ENCODE measurements around the gene NDUFB2.
"Not testable (repeated sequence)": the region's sequence is repeated elsewhere in the genome, so short reads cannot be mapped to it uniquely, and the experiment has no call there.

NDUFB2 gene

DNA sequence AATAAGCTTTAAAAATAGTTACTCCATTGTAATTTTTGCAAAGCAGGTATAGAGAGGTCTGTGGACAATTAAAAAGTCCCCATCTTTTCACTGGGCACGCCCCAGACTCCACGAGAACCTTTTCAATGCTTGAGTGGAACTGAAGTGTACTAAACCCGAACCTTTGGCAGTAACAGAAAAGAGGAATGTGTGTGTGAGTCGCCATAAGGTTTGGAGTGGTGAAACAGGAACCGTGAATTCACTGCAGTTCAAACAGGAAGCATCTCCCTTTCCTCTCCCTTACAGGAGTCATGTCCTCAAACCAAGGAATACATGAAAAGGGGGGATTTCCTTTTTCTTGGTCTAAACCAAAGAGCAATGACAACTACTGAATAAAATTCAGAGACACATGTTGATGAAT, 23.2 kb downstream of the NDUFB2 start:
- DNase-seq = peak; percentile 68
- in situ Hi-C loops (cut with HindIII; ENCODE audit: low pct_ligation_motif_present, low pct_unique_long_range_greater_than_20kb, low sequenced_read_pairs) = no loop called here

DNA sequence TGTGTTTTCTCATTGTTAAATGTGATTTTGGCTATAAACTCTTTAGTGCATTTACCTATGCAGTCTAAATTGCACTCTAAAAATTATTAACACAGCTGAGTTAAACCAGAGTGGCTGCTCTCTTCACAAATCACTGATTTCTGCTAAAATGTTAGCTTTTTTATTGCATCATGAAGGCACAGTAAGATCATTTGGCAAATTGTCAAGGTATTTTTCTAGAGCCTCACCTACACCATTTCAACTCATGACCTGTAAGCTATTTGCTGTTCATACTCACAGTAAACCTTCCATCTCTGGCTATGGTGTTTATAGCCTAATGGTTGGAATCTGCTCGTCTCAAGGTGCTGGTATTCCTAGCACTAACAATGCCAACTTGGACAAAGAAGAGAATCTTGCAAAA, 25.7 kb downstream of the NDUFB2 start:
- peak; percentile 21 for DNase-seq
- in situ Hi-C loops (cut with HindIII; ENCODE audit: low pct_ligation_motif_present, low pct_unique_long_range_greater_than_20kb, low sequenced_read_pairs) = no loop called here

DNA sequence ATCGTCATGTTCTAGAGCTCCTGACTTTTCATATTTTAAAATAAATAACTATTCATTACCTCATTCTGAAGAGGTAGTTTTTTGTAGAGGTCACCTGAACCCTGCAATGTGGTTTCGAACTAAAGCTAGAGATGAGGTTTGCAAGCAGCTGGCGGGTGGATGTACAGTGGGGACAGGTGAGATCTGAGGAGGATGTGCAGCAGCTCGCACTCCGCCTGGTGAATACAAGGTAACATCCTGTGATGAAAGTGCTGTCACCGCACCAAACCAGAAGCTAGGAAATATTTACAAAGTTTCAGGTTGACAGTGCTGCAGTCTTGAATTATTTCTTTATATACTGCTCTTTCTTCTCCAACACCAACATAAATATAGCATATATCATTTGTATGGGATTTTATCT, 26.5 kb downstream of the NDUFB2 start:
- in situ Hi-C loops (cut with HindIII; ENCODE audit: low pct_ligation_motif_present, low pct_unique_long_range_greater_than_20kb, low sequenced_read_pairs) = no loop called here
- DNase-seq = no peak

DNA sequence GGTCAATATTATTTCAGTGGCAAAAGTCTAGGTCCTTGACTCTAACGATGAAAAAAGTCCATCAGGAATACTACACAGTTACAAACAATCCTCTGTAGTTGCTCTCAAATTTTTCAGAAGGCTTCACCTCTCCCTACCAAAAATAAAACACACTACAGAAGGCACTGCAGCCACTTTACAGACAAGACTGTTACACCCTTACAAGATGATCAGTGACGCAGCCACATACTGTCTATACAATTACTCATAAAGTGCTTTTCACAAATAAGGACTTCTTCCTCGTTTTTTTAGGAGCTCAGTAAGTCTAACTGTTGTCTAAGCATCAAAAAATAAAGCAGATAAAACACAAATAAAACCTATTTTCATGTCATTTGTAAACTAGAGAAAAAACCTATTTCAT, 27.1 kb downstream of the NDUFB2 start:
- no peak for DNase-seq
- in situ Hi-C loops (cut with HindIII; ENCODE audit: low pct_ligation_motif_present, low pct_unique_long_range_greater_than_20kb, low sequenced_read_pairs) = no loop called here

DNA sequence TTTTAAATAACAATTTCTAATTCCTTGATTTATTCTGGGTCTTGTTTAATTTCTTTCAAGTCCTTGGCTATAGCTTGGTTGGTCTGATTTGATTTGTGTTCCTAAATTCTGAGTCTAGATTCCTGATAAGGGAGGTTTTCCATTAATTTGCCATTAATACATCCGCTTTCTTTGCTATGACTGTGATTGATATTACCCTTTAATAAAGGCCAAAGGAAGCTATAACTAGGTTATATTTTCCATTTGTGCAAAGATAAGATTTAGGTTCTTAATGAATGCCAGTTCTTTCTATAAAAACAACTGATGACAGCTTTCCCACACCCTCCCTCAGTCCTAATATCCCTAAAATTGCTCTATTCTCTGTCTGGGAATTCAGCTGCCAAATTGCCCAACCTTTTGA, 28.2 kb downstream of the NDUFB2 start:
- DNase-seq = no peak
- in situ Hi-C loops (cut with HindIII; ENCODE audit: low pct_ligation_motif_present, low pct_unique_long_range_greater_than_20kb, low sequenced_read_pairs) = no loop called here

DNA sequence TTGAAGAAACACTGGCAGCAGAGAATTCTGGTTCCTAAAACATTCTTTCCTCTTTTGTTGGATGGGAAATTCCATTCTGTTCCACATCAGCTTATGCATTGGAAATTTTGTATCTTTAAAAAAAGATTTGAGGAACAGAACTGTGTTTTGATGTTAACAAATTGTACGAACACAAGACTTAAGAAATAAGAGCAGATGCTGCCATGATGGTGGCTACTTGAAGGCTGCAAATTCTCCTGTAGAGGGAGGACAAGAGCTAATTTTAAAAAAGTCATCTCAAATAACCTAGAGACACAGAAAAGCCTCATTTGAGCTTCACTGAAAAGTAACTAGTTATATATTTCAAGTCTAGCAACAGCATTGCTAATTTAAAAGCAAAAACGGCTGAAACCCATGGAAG, 29.8 kb downstream of the NDUFB2 start:
- DNase-seq = peak; percentile 77
- in situ Hi-C loops (cut with HindIII; ENCODE audit: low pct_ligation_motif_present, low pct_unique_long_range_greater_than_20kb, low sequenced_read_pairs) = no loop called here

DNA sequence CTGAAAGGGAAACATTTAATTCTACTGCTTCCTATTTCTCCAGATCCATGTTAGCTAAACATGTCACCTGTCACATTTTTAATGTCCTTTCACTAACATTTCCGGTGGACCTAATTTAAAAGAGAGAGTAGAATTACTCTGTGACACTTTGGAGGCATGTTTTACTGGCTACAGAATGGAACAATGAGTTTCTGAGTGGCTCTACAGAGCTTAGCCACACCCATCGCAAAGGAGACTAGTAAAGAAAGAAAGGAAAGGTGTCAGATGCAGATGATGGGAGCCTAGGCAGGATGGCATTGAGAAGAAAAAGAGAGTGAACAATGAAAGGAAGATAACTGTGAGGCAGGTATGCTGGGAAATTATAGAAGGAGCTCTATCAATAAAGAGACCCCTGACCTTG, 35.9 kb downstream of the NDUFB2 start:
- in situ Hi-C loops (cut with HindIII; ENCODE audit: low pct_ligation_motif_present, low pct_unique_long_range_greater_than_20kb, low sequenced_read_pairs) = no loop called here
- no peak for DNase-seq

DNA sequence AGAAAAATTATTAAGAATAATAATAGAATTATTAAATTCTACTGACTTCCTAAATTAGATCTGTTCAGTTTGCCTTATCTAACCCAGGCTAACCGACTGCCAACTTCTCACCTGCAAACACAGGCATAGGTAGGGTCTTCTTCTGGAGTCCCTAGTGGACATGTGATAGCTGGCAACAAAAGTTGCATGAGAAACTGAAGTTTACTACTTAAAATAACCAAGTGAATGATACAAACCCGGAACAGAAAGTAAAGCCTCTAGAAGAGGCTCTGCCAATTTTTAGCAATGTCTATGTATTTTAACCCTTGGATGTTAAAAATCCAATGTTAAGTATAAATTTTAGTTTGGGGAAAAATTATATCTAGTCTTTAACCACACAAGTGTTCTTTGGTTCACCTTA, 37.6 kb downstream of the NDUFB2 start:
- DNase-seq = no peak
- in situ Hi-C loops (cut with HindIII; ENCODE audit: low pct_ligation_motif_present, low pct_unique_long_range_greater_than_20kb, low sequenced_read_pairs) = no loop called here

DNA sequence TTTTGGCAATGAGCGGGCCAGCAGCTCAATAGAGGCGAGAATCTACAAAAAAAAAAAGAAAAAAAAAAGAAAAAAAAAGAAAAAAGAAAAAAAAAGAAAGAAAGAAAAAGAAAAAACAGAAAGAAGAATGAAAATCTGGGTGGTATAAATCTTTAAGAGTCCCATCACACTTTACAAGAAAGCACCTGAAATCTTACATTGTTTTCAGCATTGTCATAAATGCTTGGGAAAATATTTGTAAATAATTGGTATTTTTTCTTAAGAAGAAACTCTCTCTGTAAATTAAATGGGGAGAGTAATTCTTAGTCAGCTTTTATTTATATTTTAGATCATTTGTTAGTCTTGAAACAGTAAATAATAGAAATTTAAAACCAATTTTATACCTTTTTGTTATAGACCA, 38.2 kb downstream of the NDUFB2 start:
- in situ Hi-C loops (cut with HindIII; ENCODE audit: low pct_ligation_motif_present, low pct_unique_long_range_greater_than_20kb, low sequenced_read_pairs) = no loop called here
- no peak for DNase-seq

DNA sequence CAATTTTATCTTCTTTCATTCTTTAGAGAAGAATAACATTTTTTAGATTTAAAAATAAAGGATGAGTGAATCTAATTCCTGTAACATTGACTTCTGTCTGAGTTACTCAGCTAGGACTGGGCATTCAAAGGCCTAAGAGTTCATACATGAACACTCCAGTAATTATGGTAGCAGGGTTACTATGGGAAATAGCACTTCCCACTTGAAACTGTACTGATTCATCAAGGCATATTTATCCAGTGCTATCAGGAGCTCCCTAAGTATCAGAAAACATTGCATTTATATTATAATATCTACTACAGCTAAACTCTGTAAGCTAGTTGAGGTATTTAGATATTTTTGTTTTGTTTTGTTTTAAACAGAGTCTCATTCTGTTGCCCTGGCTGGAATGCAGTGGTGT, 41.8 kb downstream of the NDUFB2 start:
- DNase-seq = no peak
- in situ Hi-C loops (cut with HindIII; ENCODE audit: low pct_ligation_motif_present, low pct_unique_long_range_greater_than_20kb, low sequenced_read_pairs) = no loop called here

DNA sequence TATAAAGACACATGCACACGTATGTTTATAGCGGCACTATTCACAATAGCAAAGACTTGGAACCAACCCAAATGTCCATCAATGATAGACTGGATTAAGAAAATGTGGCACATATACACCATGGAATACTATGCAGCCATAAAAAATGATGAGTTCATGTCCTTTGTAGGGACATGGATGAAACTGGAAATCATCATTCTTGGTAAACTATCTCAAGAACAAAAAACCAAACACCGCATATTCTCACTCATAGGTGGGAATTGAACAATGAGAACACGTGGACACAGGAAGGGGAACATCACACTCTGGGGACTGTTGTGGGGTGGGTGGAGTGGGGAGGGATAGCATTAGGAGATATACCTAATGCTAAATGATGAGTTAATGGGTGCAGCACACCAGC, 46.7 kb downstream of the NDUFB2 start:
- in situ Hi-C loops (cut with HindIII; ENCODE audit: low pct_ligation_motif_present, low pct_unique_long_range_greater_than_20kb, low sequenced_read_pairs); DNase-seq: not testable (repeated sequence)

DNA sequence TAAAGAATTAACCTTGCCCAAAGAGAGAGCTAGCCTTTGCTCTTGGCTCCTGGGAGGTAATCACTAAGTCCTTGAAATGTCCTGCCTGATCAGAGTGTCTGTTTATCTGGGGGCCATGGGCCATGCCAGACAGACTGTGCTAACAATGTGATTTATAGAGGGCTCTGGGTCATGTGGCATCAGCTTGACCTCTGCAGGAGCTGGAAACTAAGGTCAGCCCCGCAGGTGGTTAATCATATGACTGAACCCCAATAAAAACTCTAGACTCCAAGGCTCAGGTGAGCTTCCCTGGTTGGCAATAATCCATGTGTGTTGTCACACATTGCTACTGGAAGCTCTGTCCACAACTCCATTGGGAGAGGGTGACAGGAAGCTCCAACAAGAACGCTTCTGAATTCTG, 47.5 kb downstream of the NDUFB2 start:
- DNase-seq = no peak

DNA sequence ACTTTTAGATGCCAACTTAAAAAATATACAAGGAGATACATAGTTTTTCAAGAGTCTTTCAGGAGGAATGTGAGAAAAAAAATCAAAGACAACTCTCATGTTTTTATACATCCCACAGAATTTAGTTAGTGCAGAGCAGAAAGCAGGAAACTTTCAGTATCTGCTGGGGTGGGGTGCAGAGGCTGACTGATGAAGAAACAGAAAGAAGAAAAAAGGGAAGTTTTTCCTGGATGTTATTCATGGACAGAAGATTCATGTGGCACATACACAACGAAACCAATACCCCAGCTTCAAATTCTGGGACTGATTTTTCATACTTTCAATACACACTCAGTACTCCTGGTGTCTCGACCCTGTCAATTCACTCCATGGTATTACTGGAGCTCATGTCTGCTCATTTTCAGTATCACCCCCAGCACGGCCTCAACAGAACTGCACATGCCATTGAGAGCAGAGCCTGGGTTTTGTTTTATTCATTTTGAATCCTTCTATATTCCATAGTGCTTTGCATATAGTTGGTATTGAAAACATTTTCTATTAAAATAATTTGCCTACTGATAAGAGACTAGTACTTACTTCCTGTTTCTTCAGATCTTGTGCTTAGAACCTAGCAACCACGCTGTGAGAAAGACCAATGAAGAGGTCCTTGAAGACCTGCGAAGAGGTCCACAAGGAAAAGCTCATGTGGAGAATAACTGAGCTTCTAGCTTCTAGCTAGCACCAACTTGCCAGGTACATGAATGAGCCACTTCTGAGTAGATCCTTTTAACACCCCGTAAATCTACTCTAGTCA, 49.0 kb downstream of the NDUFB2 start:
- no peak for DNase-seq
- in situ Hi-C loops (cut with HindIII; ENCODE audit: low pct_ligation_motif_present, low pct_unique_long_range_greater_than_20kb, low sequenced_read_pairs) = no loop called here

More for the DNA sequence above, 47.5 kb downstream of the NDUFB2 start:
- in situ Hi-C loops (cut with HindIII; ENCODE audit: low pct_ligation_motif_present, low pct_unique_long_range_greater_than_20kb, low sequenced_read_pairs) = no loop called here

DNA sequence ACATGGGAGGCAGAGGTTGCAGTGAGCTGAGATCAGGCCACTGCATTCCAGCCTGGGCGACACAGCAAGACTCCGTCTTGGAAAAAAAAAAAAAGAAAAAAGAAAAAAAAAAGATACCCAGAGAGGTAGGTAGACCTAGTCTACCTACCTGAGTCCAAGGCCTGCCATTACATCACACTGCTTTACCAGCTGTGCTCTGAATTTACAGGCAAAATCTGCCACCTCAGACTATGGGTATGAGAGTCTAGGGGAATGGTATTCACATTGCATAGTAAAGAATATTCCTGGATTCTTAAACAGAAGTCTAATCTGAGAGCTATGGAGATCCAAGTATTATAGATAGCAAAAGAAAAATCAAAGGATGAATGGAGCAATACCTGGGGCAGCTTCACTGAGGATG, 50.2 kb downstream of the NDUFB2 start:
- in situ Hi-C loops (cut with HindIII; ENCODE audit: low pct_ligation_motif_present, low pct_unique_long_range_greater_than_20kb, low sequenced_read_pairs) = no loop called here
- DNase-seq = no peak

DNA sequence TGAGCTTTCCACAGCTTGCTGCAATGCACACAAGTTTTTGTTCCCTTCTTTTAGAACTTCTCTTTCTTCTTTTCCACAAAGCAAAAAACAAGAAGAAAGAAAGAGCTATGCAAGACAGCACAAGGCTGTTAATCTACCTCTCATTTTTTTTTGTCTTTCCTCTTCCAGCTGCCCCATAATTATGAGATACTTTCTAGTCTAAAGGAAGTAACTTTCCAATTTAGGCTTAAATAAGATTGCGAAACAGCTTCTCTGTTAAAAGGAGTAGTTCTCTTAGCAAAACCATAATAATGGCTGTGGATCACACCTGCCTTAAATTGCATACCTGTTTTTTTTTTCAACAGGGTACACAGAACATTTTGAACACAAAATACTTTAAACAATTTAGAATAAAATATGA, 56.0 kb downstream of the NDUFB2 start:
- DNase-seq = no peak
- in situ Hi-C loops (cut with HindIII; ENCODE audit: low pct_ligation_motif_present, low pct_unique_long_range_greater_than_20kb, low sequenced_read_pairs) = no loop called here

DNA sequence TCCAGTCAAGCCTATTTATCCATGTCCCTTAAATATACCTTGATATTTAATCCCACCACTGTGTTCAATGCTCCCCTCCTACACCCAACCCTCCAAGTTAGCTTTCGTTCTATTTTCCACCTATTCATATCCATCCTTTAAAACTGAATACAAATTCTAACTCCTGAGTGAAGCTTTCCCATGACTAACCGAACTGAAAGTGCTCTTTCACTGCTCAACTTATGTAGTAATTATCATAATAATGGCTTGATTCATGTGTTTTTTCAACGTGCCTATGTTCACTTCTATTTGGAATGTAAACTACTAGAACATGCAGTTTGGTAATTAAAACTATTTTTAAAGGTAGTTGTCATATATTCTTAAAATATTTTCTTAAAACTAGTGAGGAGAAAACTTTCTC, 58.0 kb downstream of the NDUFB2 start:
- in situ Hi-C loops (cut with HindIII; ENCODE audit: low pct_ligation_motif_present, low pct_unique_long_range_greater_than_20kb, low sequenced_read_pairs) = no loop called here
- no peak for DNase-seq

Measured in ACHN (cell line).